Measurements from ENCODE around the gene SPTBN1. TPM values are rescaled to one million over a fixed set of nuclear protein-coding genes. Genes with fewer than 3 reads are reported as not detected.
A peak's percentile ranks its signal among the peaks of the same experiment; 100 is the strongest.
"Not testable (repeated sequence)": the region's sequence is repeated elsewhere in the genome, so short reads cannot be mapped to it uniquely, and the experiment has no call there.

The SPTBN1 gene
- total and polyA plus RNA-seq, 3 donors from 2014 or later = 143 to 366 (median 278) TPM

DNA sequence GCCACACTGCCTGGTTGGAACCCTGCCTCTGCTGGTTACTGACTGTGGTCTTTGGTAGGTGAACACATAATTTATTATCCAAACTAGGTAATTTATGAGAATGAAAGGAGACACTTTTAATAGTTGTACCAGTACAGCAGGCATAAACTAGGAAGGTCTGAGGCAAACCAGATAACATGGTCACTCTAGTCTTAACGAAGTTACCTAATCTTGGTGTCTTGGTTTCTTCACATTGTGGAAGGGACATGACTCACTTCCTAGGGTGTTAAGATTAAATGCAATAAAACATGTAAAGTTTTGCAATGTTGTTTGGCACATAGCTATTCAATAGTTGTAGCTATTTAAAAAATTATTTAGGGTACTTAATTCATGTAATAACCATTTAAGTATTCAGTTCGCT is 23.3 kb downstream of the SPTBN1 start:
- intact Hi-C loops (cut with DNase I; ENCODE audit: low total_unique reads) = no loop called here
- TF ChIP-seq, protein P1, sequence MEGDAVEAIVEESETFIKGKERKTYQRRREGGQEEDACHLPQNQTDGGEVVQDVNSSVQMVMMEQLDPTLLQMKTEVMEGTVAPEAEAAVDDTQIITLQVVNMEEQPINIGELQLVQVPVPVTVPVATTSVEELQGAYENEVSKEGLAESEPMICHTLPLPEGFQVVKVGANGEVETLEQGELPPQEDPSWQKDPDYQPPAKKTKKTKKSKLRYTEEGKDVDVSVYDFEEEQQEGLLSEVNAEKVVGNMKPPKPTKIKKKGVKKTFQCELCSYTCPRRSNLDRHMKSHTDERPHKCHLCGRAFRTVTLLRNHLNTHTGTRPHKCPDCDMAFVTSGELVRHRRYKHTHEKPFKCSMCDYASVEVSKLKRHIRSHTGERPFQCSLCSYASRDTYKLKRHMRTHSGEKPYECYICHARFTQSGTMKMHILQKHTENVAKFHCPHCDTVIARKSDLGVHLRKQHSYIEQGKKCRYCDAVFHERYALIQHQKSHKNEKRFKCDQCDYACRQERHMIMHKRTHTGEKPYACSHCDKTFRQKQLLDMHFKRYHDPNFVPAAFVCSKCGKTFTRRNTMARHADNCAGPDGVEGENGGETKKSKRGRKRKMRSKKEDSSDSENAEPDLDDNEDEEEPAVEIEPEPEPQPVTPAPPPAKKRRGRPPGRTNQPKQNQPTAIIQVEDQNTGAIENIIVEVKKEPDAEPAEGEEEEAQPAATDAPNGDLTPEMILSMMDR (IDR thresholded peaks at IDR 0.05) = no peak
- no peak for TF ChIP-seq POLR2A (IDR thresholded peaks at IDR 0.05)
- H3K36me3 ChIP-seq (ENCODE audit: low read depth, missing control alignments) = no peaks in the 10 kb centered on the region
- H3K9me3 ChIP-seq = no peaks in the 10 kb centered on the region
- no peak overlapping the region for H3K27ac ChIP-seq
- H3K4me3 ChIP-seq = no peak overlapping the region
- WGBS, 2 donors = 78 to 85% methylated on average over 2 of the region's 2 CpGs
- no peak for DNase-seq
- H3K27me3 ChIP-seq = no peaks in the 10 kb centered on the region
- peaks cover 50% of the 10 kb centered on the region for H3K4me1 ChIP-seq

DNA sequence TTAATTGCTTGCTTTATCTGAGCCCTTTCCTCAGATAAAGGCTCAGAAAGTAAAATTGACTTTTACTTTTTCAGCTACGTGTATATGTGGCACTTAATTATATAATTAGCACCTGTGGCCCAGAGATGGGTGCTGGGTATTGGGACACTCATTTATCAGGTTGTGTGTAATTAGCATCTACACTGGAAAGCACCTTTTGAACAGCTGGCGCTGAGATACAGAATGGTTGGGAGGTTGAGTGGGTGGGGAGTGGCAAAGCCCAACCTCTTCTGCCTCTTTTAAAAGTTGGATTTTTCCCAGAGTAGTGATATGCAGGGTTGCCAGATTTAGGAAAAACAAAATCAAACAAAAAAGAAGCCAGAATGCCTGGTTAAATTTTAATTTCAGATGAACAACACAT is 23.9 kb downstream of the SPTBN1 start:
- intact Hi-C loops (cut with DNase I; ENCODE audit: low total_unique reads) = no loop called here
- no peak for TF ChIP-seq POLR2A (IDR thresholded peaks at IDR 0.05)
- TF ChIP-seq, protein P1 (IDR thresholded peaks at IDR 0.05) = no peak
- WGBS, 2 donors = 61 to 73% methylated on average over 2 of the region's 2 CpGs
- no peak for DNase-seq
- Histone ChIP-seq H3K27ac (peak overlapping the region in 1 of 2 donors; percentile 12), H3K9me3 (no peaks in the 10 kb centered on the region), H3K36me3 (ENCODE audit: low read depth, missing control alignments) (no peaks in the 10 kb centered on the region), H3K4me1 (peaks cover 50% of the 10 kb centered on the region), H3K4me3 (no peak overlapping the region), H3K27me3 (no peaks in the 10 kb centered on the region)

DNA sequence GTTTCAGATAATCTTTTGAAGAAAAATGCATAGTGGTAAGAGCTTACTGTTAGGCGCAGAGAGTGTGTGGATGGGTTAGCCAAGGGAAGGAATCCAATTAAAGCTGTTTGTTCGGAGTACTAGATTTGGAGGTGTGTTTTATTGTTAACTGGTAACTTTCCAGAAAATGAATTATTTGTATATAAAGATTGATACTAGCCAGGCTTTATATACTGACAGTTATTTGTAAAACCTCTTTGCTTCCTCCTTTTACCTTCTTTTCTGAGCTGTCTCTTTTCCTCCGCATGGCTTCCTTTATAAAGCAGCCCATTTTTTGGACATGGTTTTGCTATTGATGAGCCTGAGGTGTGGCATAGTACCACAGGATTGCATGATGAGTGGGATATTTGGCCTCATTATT is 25.6 kb downstream of the SPTBN1 start:
- Histone ChIP-seq H3K27me3 (no peaks in the 10 kb centered on the region), H3K27ac (peak overlapping the region in 1 of 2 donors; percentile 19), H3K9me3 (no peaks in the 10 kb centered on the region), H3K36me3 (ENCODE audit: low read depth, missing control alignments) (no peaks in the 10 kb centered on the region), H3K4me3 (no peak overlapping the region), H3K4me1 (peaks cover 36% of the 10 kb centered on the region)
- intact Hi-C loops (cut with DNase I; ENCODE audit: low total_unique reads) = no loop called here
- 75 to 82% methylated on average over 3 of the region's 3 CpGs for WGBS, 2 donors
- DNase-seq = no peak
- TF ChIP-seq POLR2A (IDR thresholded peaks at IDR 0.05) = no peak
- TF ChIP-seq, protein P1 (IDR thresholded peaks at IDR 0.05) = no peak

DNA sequence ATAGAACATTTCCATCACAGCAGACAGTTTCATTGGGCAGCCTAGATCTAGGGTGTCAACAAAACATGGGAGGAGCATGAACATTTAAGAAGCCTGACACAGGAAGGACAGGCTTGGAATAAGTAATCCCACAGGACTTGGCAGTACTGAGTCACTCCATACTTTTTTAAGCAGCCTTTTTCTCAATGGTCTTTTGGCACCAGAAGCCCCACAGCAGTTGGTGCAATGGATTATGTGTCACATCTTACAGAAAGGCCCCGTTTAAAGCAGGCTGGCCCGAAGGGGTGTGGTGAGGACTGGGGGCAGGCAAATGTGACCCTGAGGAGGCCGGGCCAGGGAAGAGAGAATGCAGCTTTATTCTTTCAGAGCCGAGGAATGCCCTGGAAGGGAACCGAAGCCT is 26.6 kb downstream of the SPTBN1 start:
- H3K9me3 ChIP-seq = no peaks in the 10 kb centered on the region
- H3K27me3 ChIP-seq = no peaks in the 10 kb centered on the region
- WGBS, 2 donors = 30 to 55% methylated on average over 5 of the region's 5 CpGs
- no peak overlapping the region for H3K27ac ChIP-seq
- peaks cover 26% of the 10 kb centered on the region for H3K4me1 ChIP-seq
- no peaks in the 10 kb centered on the region for H3K36me3 ChIP-seq (ENCODE audit: low read depth, missing control alignments)
- DNase-seq = no peak
- intact Hi-C loops (cut with DNase I; ENCODE audit: low total_unique reads) = no loop called here
- no peak overlapping the region for H3K4me3 ChIP-seq
- TF ChIP-seq, protein P1 (IDR thresholded peaks at IDR 0.05) = no peak
- no peak for TF ChIP-seq POLR2A (IDR thresholded peaks at IDR 0.05)

DNA sequence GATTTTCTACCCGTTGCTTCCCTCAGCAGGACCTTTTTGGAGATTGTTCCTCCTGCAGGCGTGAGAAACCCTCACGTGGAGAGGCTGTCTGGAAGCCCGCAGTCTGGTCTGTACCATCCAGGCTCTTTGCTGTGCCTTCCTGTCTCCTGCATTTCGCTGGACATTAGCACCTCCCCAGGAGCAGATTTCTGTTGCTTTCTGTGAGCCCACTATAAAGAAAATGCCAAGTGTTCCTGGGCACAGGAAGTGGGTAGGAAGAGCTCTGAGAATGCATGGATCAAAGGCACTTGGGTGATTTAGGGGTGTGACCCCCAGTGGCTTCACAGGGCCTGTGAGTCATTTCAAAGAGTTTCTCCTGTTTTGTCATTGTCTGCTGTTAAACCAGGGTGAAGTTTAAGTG is 27.3 kb downstream of the SPTBN1 start:
- intact Hi-C loops (cut with DNase I; ENCODE audit: low total_unique reads) = no loop called here
- Histone ChIP-seq H3K4me3 (no peak overlapping the region), H3K36me3 (ENCODE audit: low read depth, missing control alignments) (no peaks in the 10 kb centered on the region), H3K9me3 (no peaks in the 10 kb centered on the region), H3K27me3 (no peaks in the 10 kb centered on the region), H3K27ac (no peak overlapping the region), H3K4me1 (peaks cover 23% of the 10 kb centered on the region)
- TF ChIP-seq, protein P1 (IDR thresholded peaks at IDR 0.05) = no peak
- TF ChIP-seq POLR2A (IDR thresholded peaks at IDR 0.05) = no peak
- 36 to 57% methylated on average over 5 of the region's 5 CpGs for WGBS, 2 donors
- no peak for DNase-seq

DNA sequence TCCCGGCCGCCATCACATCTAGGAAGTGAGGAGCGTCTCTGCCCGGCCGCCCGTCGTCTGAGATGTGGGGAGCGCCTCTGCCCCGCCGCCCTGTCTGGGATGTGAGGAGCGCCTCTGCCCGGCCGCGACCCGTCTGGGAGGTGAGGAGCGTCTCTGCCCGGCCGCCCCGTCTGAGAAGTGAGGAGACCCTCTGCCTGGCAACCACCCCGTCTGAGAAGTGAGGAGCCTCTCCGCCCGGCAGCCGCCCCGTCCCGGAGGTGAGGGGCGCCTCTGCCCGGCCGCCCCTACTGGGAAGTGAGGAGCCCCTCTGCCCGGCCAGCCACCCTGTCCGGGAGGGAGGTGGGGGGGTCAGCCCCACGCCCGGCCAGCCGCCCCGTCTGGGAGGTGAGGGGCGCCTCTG is 29.6 kb downstream of the SPTBN1 start:
- H3K4me3 ChIP-seq; H3K9me3 ChIP-seq; H3K36me3 ChIP-seq (ENCODE audit: low read depth, missing control alignments); H3K27me3 ChIP-seq; DNase-seq; H3K27ac ChIP-seq; intact Hi-C loops (cut with DNase I; ENCODE audit: low total_unique reads): not testable (repeated sequence)
- 94% methylated on average over 25 of the region's 35 CpGs; no CpG with 5 or more reads in 1 of the 2 donors for WGBS, 2 donors
- H3K4me1 ChIP-seq = peaks cover 32% of the 10 kb centered on the region
